ENCODE measurements around the gene SNAP29.
A peak's percentile ranks its signal among the peaks of the same experiment; 100 is the strongest.
"Not testable (repeated sequence)": the region's sequence is repeated elsewhere in the genome, so short reads cannot be mapped to it uniquely, and the experiment has no call there.

SNAP29 gene

DNA sequence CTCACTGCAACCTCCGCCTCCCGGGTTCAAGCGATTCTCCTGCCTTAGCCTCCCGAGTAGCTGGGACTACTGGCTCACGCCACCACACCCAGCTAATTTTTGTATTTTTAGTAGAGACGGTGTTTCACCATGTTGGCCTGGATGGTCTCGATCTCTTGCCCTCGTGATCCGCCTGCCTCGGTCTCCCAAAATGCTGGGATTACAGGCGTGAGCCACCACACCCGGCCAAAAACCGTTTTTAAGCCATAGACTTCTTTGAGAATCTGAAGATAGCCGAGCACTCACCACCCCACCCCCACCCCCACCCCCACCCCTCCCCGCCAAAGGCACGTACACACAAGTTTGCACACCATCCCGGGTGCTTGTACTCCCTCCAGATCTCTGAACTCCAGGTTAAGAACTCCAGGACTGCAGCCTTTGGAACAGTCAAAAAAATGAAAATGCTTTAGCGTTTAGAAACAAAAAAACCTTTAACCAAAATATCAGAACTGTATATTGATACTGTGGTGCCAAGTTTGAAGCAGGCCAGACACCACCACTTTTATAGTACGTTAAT, 59.9 kb downstream of the SNAP29 start:
- H3K36me3 ChIP-seq (ENCODE audit: control insufficient read depth, insufficient read depth, low read length) = no peaks in the 10 kb centered on the region
- no peak overlapping the region for H3K9ac ChIP-seq (ENCODE audit: low read length)
- no peak overlapping the region for H3K27ac ChIP-seq (ENCODE audit: low read depth, low read length)
- H3K4me3 ChIP-seq (ENCODE audit: low read length) = peak overlapping the region; percentile 95
- H3K27me3 ChIP-seq (ENCODE audit: control insufficient read depth, insufficient read depth, low read length) = no peaks in the 10 kb centered on the region
- peaks cover 6% of the 10 kb centered on the region for H3K4me1 ChIP-seq (ENCODE audit: control insufficient read depth, insufficient read depth, low read length)

DNA sequence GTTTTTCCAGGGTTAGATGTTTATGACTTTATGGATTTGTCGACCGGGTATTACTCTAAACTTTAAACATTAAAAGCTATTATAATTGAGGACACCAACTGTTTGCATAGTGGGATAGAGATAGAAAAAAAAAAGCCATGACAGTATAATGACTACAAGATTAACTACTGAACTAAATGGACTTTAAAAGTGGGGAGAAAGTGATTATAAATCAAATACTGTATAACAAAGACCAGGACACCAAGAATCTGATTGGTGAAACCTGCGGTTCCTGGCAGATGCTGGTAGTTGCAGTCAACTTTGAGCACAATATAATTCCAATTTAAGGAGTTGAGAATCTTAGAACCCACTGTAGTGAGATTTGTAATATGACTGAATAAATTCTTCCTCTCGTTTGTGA, 60.9 kb downstream of the SNAP29 start:
- no peak overlapping the region for H3K27ac ChIP-seq (ENCODE audit: low read depth, low read length)
- H3K4me1 ChIP-seq (ENCODE audit: control insufficient read depth, insufficient read depth, low read length) = peaks cover 6% of the 10 kb centered on the region
- H3K9ac ChIP-seq (ENCODE audit: low read length) = no peak overlapping the region
- peak overlapping the region; percentile 95 for H3K4me3 ChIP-seq (ENCODE audit: low read length)
- no peaks in the 10 kb centered on the region for H3K36me3 ChIP-seq (ENCODE audit: control insufficient read depth, insufficient read depth, low read length)
- H3K27me3 ChIP-seq (ENCODE audit: control insufficient read depth, insufficient read depth, low read length) = no peaks in the 10 kb centered on the region

DNA sequence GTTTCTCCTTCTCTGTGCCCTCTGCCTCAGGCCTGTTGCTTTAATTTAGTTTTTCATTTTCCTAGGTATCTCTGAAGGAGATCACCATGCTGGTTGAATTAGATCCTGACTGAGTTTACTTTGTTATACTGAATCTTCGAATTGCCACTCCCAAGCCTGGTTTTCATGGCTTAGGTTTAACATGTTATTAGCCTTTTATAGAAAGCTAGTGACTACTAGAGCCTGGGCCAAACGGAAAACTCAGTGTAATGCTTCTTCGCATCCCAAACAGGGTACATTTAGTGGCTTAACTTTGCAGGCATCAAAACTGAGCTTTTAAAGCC, 62.0 kb downstream of the SNAP29 start:
- Histone ChIP-seq H3K9ac (ENCODE audit: low read length) (no peak overlapping the region), H3K27ac (ENCODE audit: low read depth, low read length) (no peak overlapping the region), H3K27me3 (ENCODE audit: control insufficient read depth, insufficient read depth, low read length) (no peaks in the 10 kb centered on the region), H3K36me3 (ENCODE audit: control insufficient read depth, insufficient read depth, low read length) (no peaks in the 10 kb centered on the region), H3K4me1 (ENCODE audit: control insufficient read depth, insufficient read depth, low read length) (peaks cover 6% of the 10 kb centered on the region), H3K4me3 (ENCODE audit: low read length) (peak overlapping the region; percentile 46)

GRCh38 chr22:20922141-20922751, 63.4 kb downstream of the SNAP29 start:
- Histone ChIP-seq H3K36me3 (ENCODE audit: control insufficient read depth, insufficient read depth, low read length) (no peaks in the 10 kb centered on the region), H3K4me1 (ENCODE audit: control insufficient read depth, insufficient read depth, low read length) (peaks cover 6% of the 10 kb centered on the region), H3K27me3 (ENCODE audit: control insufficient read depth, insufficient read depth, low read length) (no peaks in the 10 kb centered on the region), H3K27ac (ENCODE audit: low read depth, low read length) (no peak overlapping the region), H3K9ac (ENCODE audit: low read length) (no peak overlapping the region), H3K4me3 (ENCODE audit: low read length) (no peak overlapping the region)

- H3K27ac ChIP-seq (ENCODE audit: low read depth, low read length) = no peak overlapping the region
Measured at GRCh38 chr22:20926243-20926642, 67.4 kb downstream of the SNAP29 start.

DNA sequence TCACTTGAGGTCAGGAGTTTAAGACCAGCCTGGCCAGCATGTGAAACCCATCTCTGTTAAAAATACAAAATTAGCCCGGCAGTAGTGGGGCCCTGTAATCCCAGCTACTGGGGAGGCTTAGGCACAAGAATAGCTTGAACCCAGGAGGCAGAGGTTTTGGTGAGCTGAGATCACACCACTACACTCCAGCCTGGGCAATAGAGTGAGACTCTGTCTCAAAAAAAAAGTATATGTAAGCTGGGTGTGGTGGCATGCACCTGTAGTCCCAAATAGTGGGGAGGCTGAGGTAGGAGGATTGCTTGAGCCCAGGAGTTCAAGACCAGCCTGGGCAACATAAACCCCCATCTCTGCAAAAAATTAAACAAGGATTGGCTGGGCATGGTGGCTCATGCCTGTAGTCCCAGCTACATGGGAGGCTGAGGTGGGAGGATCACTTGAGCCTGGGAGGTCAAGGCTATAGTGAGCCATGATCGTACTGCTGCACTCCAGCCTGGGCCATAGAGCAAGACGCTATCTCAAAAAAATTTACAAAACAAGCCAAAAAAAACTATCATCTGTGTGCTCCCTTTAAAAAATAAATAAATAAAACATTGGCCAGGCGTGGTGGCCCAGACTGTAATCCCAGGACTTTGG, 69.2 kb downstream of the SNAP29 start:
- no peak overlapping the region for H3K9ac ChIP-seq (ENCODE audit: low read length)
- H3K27ac ChIP-seq (ENCODE audit: low read depth, low read length) = no peak overlapping the region
- H3K4me3 ChIP-seq (ENCODE audit: low read length) = no peak overlapping the region
- H3K27me3 ChIP-seq (ENCODE audit: control insufficient read depth, insufficient read depth, low read length) = no peaks in the 10 kb centered on the region
- H3K4me1 ChIP-seq (ENCODE audit: control insufficient read depth, insufficient read depth, low read length) = peaks cover 3% of the 10 kb centered on the region
- H3K36me3 ChIP-seq (ENCODE audit: control insufficient read depth, insufficient read depth, low read length) = no peaks in the 10 kb centered on the region

More at GRCh38 chr22:20926243-20926642, 67.4 kb downstream of the SNAP29 start:
- Histone ChIP-seq H3K9ac (ENCODE audit: low read length) (no peak overlapping the region), H3K4me1 (ENCODE audit: control insufficient read depth, insufficient read depth, low read length) (peaks cover 3% of the 10 kb centered on the region), H3K27me3 (ENCODE audit: control insufficient read depth, insufficient read depth, low read length) (no peaks in the 10 kb centered on the region), H3K4me3 (ENCODE audit: low read length) (no peak overlapping the region), H3K36me3 (ENCODE audit: control insufficient read depth, insufficient read depth, low read length) (no peaks in the 10 kb centered on the region)

- no peaks in the 10 kb centered on the region for H3K36me3 ChIP-seq (ENCODE audit: control insufficient read depth, insufficient read depth, low read length)
- no peak overlapping the region for H3K9ac ChIP-seq (ENCODE audit: low read length)
- H3K27me3 ChIP-seq (ENCODE audit: control insufficient read depth, insufficient read depth, low read length) = no peaks in the 10 kb centered on the region
- H3K27ac ChIP-seq (ENCODE audit: low read depth, low read length) = no peak overlapping the region
- H3K4me1 ChIP-seq (ENCODE audit: control insufficient read depth, insufficient read depth, low read length) = peaks cover 3% of the 10 kb centered on the region
- H3K4me3 ChIP-seq (ENCODE audit: low read length) = no peak overlapping the region
Measured at GRCh38 chr22:20928573-20928967, 69.8 kb downstream of the SNAP29 start.

DNA sequence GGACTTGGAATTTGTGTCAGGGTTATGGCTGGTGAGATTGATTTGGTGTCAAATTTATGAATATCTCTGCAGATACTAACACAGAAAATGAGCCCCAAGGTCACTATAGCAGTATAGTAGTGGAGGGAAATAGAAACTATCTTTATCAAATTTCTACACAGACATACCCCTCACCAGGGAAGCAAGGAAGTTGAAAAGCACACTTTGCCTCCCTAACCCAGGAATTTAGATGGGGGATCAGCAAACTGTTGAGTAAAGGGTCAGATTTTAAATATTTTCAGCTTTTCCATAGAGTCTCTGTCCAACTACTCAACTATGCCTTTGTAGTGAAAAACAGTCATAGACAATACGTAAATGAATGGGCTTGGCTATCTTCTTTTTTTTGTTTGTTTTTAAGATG, 71.2 kb downstream of the SNAP29 start:
- Histone ChIP-seq H3K27ac (ENCODE audit: low read depth, low read length) (no peak overlapping the region), H3K4me1 (ENCODE audit: control insufficient read depth, insufficient read depth, low read length) (peaks cover 3% of the 10 kb centered on the region), H3K27me3 (ENCODE audit: control insufficient read depth, insufficient read depth, low read length) (no peaks in the 10 kb centered on the region), H3K4me3 (ENCODE audit: low read length) (no peak overlapping the region), H3K9ac (ENCODE audit: low read length) (no peak overlapping the region), H3K36me3 (ENCODE audit: control insufficient read depth, insufficient read depth, low read length) (peaks cover 5% of the 10 kb centered on the region)

GRCh38 chr22:20930435-20930834, 71.6 kb downstream of the SNAP29 start:
- H3K9ac ChIP-seq (ENCODE audit: low read length); H3K4me1 ChIP-seq (ENCODE audit: control insufficient read depth, insufficient read depth, low read length); H3K4me3 ChIP-seq (ENCODE audit: low read length); H3K27me3 ChIP-seq (ENCODE audit: control insufficient read depth, insufficient read depth, low read length); H3K27ac ChIP-seq (ENCODE audit: low read depth, low read length); H3K36me3 ChIP-seq (ENCODE audit: control insufficient read depth, insufficient read depth, low read length): not testable (repeated sequence)

DNA sequence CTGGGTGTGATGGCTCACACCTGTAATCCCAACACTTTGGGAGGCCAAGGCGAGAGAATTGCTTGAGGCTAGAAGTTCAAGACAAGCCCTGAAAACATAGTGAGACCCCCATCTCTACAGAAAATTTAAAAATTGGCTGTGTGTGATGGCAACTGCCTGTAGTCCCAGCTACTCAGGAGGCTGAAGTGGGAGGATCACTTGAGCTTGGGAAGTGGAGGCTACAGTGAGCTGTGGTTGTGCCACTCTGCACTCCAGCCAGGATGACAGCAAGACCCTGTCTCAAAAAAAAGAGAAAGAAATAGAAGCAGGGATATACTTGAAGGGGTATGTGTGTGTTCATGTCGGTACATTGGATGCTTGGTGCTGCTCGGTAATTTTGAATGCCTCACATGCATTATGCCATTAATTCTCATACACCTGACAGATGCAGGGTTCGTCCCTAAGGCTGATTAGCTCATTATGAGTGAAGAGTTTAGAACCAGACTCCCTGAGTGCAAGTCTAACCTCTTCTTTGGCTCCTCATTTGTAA, 72.4 kb downstream of the SNAP29 start:
- Histone ChIP-seq H3K27ac (ENCODE audit: low read depth, low read length) (no peak overlapping the region), H3K36me3 (ENCODE audit: control insufficient read depth, insufficient read depth, low read length) (peaks cover 10% of the 10 kb centered on the region), H3K4me3 (ENCODE audit: low read length) (no peak overlapping the region), H3K9ac (ENCODE audit: low read length) (no peak overlapping the region), H3K4me1 (ENCODE audit: control insufficient read depth, insufficient read depth, low read length) (peaks cover 3% of the 10 kb centered on the region), H3K27me3 (ENCODE audit: control insufficient read depth, insufficient read depth, low read length) (no peaks in the 10 kb centered on the region)

- H3K9ac ChIP-seq (ENCODE audit: low read length) = no peak overlapping the region
- no peak overlapping the region for H3K4me3 ChIP-seq (ENCODE audit: low read length)
- peaks cover 7% of the 10 kb centered on the region for H3K4me1 ChIP-seq (ENCODE audit: control insufficient read depth, insufficient read depth, low read length)
- no peaks in the 10 kb centered on the region for H3K27me3 ChIP-seq (ENCODE audit: control insufficient read depth, insufficient read depth, low read length)
- H3K27ac ChIP-seq (ENCODE audit: low read depth, low read length) = no peak overlapping the region
- peaks cover 17% of the 10 kb centered on the region for H3K36me3 ChIP-seq (ENCODE audit: control insufficient read depth, insufficient read depth, low read length)
Measured at GRCh38 chr22:20933910-20934309, 75.1 kb downstream of the SNAP29 start.

GRCh38 chr22:20935049-20935448, 76.2 kb downstream of the SNAP29 start:
- H3K36me3 ChIP-seq (ENCODE audit: control insufficient read depth, insufficient read depth, low read length) = peaks cover 17% of the 10 kb centered on the region
- H3K4me3 ChIP-seq (ENCODE audit: low read length); H3K27me3 ChIP-seq (ENCODE audit: control insufficient read depth, insufficient read depth, low read length); H3K27ac ChIP-seq (ENCODE audit: low read depth, low read length); H3K9ac ChIP-seq (ENCODE audit: low read length); H3K4me1 ChIP-seq (ENCODE audit: control insufficient read depth, insufficient read depth, low read length): not testable (repeated sequence)

All from rectal smooth muscle tissue (tissue), 1 donor.